MM.1S (cell line): ENCODE results near the gene SYNGR1.
A peak's percentile ranks its signal among the peaks of the same experiment; 100 is the strongest.

Experiments
- DNase-seq: peaks from one replicate; pipeline ENCODE4 v3.0.0-alpha.2; 2015
- H2AFZ ChIP-seq: fragments of 300-600 bp; sonication (generic); 2 replicates; pipeline ENCODE4 v1.6.0; 2016; ENCODE audit warnings: antibody characterized with exemption, low read length
- H3F3A ChIP-seq: fragments of 300-600 bp; sonication (generic); 2 replicates; pipeline ENCODE4 v1.6.1; 2016; ENCODE audit warnings: mild to moderate bottlenecking, antibody characterized with exemption, low read length, moderate library complexity, mixed read lengths; ENCODE audit not compliant: insufficient read depth
- H3K27ac ChIP-seq: fragments of 300-600 bp; sonication (generic); 2 replicates; pipeline ENCODE4 v1.5.1; 2016; ENCODE audit warnings: mild to moderate bottlenecking, low read length
- H3K27me3 ChIP-seq: fragments of 300-600 bp; sonication (generic); replicated peaks from 2 replicates; pipeline ENCODE4 v1.6.0; 2016; ENCODE audit warnings: low read length; ENCODE audit not compliant: insufficient read depth
- H3K36me3 ChIP-seq: fragments of 300-600 bp; sonication (generic); replicated peaks from 2 replicates; pipeline ENCODE4 v1.6.1; 2016; ENCODE audit warnings: mild to moderate bottlenecking, low read length, mixed read lengths; ENCODE audit not compliant: insufficient read depth
- H3K4me1 ChIP-seq: fragments of 300-600 bp; sonication (generic); 2 replicates; pipeline ENCODE4 v1.6.1; 2016; ENCODE audit warnings: low read length, mixed read lengths
- H3K4me2 ChIP-seq: fragments of 300-600 bp; sonication (generic); 2 replicates; pipeline ENCODE4 v1.6.0; 2016; ENCODE audit warnings: low read depth, low read length
- H3K4me3 ChIP-seq: fragments of 300-600 bp; sonication (generic); 2 replicates; pipeline ENCODE4 v1.5.1; 2016; ENCODE audit warnings: low read length, mixed read lengths
- H3K79me2 ChIP-seq: fragments of 300-600 bp; sonication (generic); 2 replicates; pipeline ENCODE4 v1.6.1; 2016; ENCODE audit warnings: mixed run types, low read length, mixed read lengths
- H3K9ac ChIP-seq: fragments of 300-600 bp; sonication (generic); 2 replicates; pipeline ENCODE4 v1.6.1; 2016; ENCODE audit warnings: low read length, mixed read lengths
- H3K9me2 ChIP-seq: fragments of 300-600 bp; sonication (generic); replicated peaks from 2 replicates; pipeline ENCODE4 v1.6.1; 2016; ENCODE audit warnings: mild to moderate bottlenecking, low read length, mixed read lengths; ENCODE audit not compliant: insufficient read depth
- H3K9me3 ChIP-seq: fragments of 300-600 bp; sonication (generic); replicated peaks from 2 replicates; pipeline ENCODE4 v1.6.1; 2016; ENCODE audit warnings: mild to moderate bottlenecking, low read length, mixed read lengths; ENCODE audit not compliant: insufficient read depth
- H4K20me1 ChIP-seq: fragments of 300-600 bp; sonication (generic); 2 replicates; pipeline ENCODE4 v1.6.1; 2016; ENCODE audit warnings: mild to moderate bottlenecking, low read length, moderate library complexity, mixed read lengths; ENCODE audit not compliant: insufficient read depth
- CTCF ChIP-seq: fragments of 300-600 bp; sonication (generic); IDR thresholded peaks from 2 replicates; pipeline ENCODE4 v1.5.1; 2016; ENCODE audit warnings: antibody characterized with exemption, low read length, mixed read lengths
- EZH2 ChIP-seq: fragments of 300-600 bp; sonication (generic); optimal IDR thresholded peaks from 2 replicates; pipeline ENCODE3; 2017; ENCODE audit warnings: low read depth, mild to moderate bottlenecking, antibody characterized with exemption, low read length, mixed read lengths
- EZH2phosphoT487 ChIP-seq: fragments of 300-600 bp; sonication (generic); IDR thresholded peaks from 2 replicates; pipeline ENCODE4 v1.6.1; 2018; ENCODE audit warnings: antibody characterized with exemption, low read length

Gene SYNGR1

GRCh38 chr22:39431821-39432251 is 82.0 kb downstream of the SYNGR1 start:
- H3K27ac ChIP-seq: peak overlapping the region; percentile 70; the same call in 1 of the 2 replicates

GRCh38 chr22:39432361-39432811 is 82.6 kb downstream of the SYNGR1 start:
- Histone ChIP-seq H3F3A (peaks cover 35% of the 10 kb centered on the region), H4K20me1 (no peaks in the 10 kb centered on the region), H3K9ac (no peak overlapping the region), H3K4me1 (peaks cover 60% of the 10 kb centered on the region), H3K79me2 (peaks cover 30% of the 10 kb centered on the region), H3K36me3 (peaks cover 6% of the 10 kb centered on the region; the same call in 1 of the 2 replicates), H3K27ac (peak overlapping the region; percentile 70; the same call in 1 of the 2 replicates), H3K9me2 (no peaks in the 10 kb centered on the region), H3K4me3 (no peak overlapping the region), H3K27me3 (no peaks in the 10 kb centered on the region), H3K4me2 (peak overlapping the region; percentile 49), H2AFZ (no peak overlapping the region), H3K9me3 (no peaks in the 10 kb centered on the region)
- TF ChIP-seq EZH2phosphoT487: no peak
- no peak for TF ChIP-seq EZH2
- no peak for DNase-seq

More at GRCh38 chr22:39431821-39432251, 82.0 kb downstream of the SYNGR1 start:
- Histone ChIP-seq H3K79me2 (peaks cover 30% of the 10 kb centered on the region), H3K9ac (peak overlapping the region; percentile 19; the same call in 1 of the 2 replicates), H3K9me3 (no peaks in the 10 kb centered on the region), H3K4me2 (peak overlapping the region; percentile 49), H2AFZ (no peak overlapping the region), H3K4me1 (peaks cover 62% of the 10 kb centered on the region), H3K9me2 (no peaks in the 10 kb centered on the region), H4K20me1 (no peaks in the 10 kb centered on the region), H3K4me3 (no peak overlapping the region), H3K36me3 (peaks cover 6% of the 10 kb centered on the region; the same call in 1 of the 2 replicates), H3F3A (peaks cover 33% of the 10 kb centered on the region), H3K27me3 (no peaks in the 10 kb centered on the region)
- TF ChIP-seq EZH2: no peak
- TF ChIP-seq EZH2phosphoT487: no peak
- no peak for TF ChIP-seq CTCF
- DNase-seq: no peak

GRCh38 chr22:39433476-39434242 is 83.9 kb downstream of the SYNGR1 start:
- Histone ChIP-seq H3K79me2 (peaks cover 30% of the 10 kb centered on the region), H3K9me3 (no peaks in the 10 kb centered on the region), H3K36me3 (peaks cover 6% of the 10 kb centered on the region; the same call in 1 of the 2 replicates), H3F3A (peaks cover 33% of the 10 kb centered on the region), H4K20me1 (no peaks in the 10 kb centered on the region), H3K4me2 (no peak overlapping the region), H3K27ac (no peak overlapping the region), H3K27me3 (no peaks in the 10 kb centered on the region), H3K4me1 (peaks cover 56% of the 10 kb centered on the region), H3K4me3 (no peak overlapping the region), H3K9ac (no peak overlapping the region), H2AFZ (no peak overlapping the region), H3K9me2 (no peaks in the 10 kb centered on the region)
- TF ChIP-seq EZH2phosphoT487: no peak
- no peak for TF ChIP-seq EZH2
- TF ChIP-seq CTCF: no peak
- no peak for DNase-seq

- Histone ChIP-seq H3K27me3 (no peaks in the 10 kb centered on the region), H3K4me1 (peaks cover 56% of the 10 kb centered on the region), H3K4me3 (no peak overlapping the region), H3K36me3 (peaks cover 6% of the 10 kb centered on the region; the same call in 1 of the 2 replicates), H3K9ac (no peak overlapping the region), H3K4me2 (no peak overlapping the region), H3F3A (peaks cover 32% of the 10 kb centered on the region), H3K79me2 (peaks cover 24% of the 10 kb centered on the region), H2AFZ (no peak overlapping the region), H4K20me1 (no peaks in the 10 kb centered on the region), H3K27ac (no peak overlapping the region), H3K9me2 (no peaks in the 10 kb centered on the region), H3K9me3 (no peaks in the 10 kb centered on the region)
- DNase-seq: no peak
- TF ChIP-seq CTCF: no peak
- TF ChIP-seq EZH2: no peak
- TF ChIP-seq EZH2phosphoT487: no peak
Observed at GRCh38 chr22:39434243-39434653, 84.5 kb downstream of the SYNGR1 start.
